NCI-H2029 treated with DMSO at 0.1 percent for 48 hours (cell line): ENCODE data around the gene CCDC85B.

ENCODE experiments used
- DNase-seq: peaks from one replicate; lab custom pipeline; 2025; lab: John Stamatoyannopoulos, UW

The CCDC85B gene

DNA sequence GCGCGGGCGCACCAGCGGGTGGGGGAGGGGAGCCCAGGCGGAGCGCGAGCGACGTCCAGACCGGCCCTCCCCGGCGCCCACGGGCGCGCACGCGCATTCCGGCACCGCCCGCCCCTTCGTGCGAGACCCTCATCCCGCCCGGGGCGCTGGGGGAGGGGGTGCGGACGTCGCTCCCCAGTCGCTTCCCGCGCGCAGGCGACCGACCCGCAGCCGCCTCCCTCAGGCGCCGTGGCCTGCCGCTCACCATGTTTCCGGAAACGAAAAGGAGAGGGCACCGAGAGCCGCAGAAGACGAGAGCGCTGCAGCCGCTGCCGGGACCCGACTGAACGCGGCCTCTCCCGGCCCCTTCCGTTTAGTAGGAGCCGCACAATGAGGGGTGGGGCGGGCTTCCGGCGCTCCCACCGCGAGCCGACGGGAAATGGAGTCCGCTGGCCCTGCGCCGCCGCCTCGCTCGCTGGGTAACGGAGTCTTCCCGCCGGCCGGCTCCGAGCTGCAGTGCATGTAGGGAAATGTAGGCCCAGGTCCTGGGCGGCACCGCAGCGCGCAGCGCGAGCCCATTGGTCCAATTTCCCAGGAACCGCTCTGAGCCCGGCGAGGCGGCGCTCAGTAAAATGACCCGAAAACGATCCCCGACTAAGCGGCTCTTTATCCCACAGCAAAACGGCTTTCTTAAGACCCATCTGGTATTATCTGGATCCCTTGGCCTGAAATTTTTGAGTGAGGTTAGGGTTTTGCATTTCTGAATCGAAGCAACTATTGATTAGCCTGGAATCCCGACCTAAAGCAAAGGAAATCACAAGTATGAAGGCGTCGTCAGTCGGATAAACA, 32.4 kb upstream of the CCDC85B start, which contains the start of gene CFL1:
TSS of gene CFL1 (minus strand) at position 328 of the 828 bp plus-strand sequence. CDS start at position 247, 81 bp downstream.
- peak; percentile 95 for DNase-seq

GRCh38 chr11:65858681-65859087, 31.8 kb upstream of the CCDC85B start:
- DNase-seq, result no peak

- DNase-seq, result peak; percentile 89
These were observed 31.2 kb upstream of the CCDC85B start for GRCh38 chr11:65859095-65859811.

DNA sequence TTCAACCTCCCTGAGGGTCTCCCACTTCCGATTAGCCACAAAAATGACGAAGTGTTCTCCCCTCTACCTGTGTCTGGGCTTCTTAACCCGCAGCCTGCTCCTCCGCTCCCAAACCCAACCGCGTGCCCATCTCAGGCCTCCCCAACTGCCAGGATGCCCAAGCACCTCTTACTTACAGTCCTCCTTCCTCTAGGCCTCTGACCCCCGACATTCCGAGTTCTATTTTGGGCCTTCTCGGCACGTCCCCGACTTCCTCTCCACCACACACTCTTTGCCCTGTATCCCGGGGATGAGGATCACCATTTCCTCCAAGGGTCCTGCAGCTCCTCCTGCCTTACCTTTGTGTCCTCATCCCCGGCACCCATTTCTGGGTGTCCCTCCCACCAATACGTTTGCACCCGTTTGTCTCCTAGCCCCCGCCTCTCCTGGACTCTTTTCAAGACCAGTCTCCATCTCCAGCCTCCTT, 30.6 kb upstream of the CCDC85B start:
- no peak for DNase-seq

DNA sequence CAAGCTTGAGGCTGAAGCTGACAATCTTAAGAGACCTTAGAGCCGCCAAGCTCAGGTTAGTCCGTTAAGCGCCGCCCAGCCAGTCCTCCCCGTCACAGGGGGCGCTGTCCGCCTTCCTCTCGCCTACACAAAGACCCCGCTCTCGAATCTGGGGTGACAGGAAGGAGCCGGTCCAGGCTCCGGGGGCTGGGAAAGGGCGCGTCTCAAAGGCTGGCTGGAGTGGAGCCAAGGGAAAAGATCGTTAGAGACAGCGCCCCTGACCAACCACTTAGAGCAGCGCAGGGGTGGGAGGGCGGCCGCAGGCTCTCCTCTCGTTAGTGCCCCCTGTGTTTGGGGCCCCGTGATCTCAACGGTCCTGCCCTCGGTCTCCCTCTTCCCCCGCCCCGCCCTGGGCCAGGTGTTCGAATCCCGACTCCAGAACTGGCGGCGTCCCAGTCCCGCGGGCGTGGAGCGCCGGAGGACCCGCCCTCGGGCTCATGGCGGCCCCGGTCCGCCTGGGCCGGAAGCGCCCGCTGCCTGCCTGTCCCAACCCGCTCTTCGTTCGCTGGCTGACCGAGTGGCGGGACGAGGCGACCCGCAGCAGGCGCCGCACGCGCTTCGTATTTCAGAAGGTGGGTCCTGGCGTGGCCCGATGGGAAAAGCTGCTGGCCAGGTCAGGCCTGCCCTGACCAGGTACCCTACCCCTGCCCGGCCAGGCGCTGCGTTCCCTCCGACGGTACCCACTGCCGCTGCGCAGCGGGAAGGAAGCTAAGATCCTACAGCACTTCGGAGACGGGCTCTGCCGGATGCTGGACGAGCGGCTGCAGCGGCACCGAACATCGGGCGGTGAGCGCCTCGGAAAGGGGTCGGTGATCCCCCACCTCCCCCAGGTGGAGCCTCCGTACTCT, 30.0 kb upstream of the CCDC85B start, which contains the start of gene MUS81:
TSS of gene MUS81 (plus strand) at position 156 of the 887 bp plus-strand sequence. CDS start at position 477, 321 bp downstream.
- DNase-seq, result peak; percentile 91

DNA sequence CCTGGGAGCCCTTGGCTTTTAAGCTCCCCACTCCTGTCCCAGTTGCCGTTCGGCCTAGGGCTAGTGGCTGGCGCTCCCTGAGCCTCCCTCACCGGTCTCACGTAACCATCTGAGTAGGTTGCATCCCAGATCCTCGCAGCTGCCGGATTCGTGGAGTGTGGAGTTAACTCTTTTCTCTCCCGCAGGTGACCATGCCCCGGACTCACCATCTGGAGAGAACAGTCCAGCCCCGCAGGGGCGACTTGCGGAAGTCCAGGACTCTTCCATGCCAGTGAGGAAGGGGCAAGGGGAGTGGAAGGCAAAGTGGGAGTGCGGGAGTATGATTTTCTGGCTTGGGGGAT, 29.3 kb upstream of the CCDC85B start:
- DNase-seq, result no peak

DNA sequence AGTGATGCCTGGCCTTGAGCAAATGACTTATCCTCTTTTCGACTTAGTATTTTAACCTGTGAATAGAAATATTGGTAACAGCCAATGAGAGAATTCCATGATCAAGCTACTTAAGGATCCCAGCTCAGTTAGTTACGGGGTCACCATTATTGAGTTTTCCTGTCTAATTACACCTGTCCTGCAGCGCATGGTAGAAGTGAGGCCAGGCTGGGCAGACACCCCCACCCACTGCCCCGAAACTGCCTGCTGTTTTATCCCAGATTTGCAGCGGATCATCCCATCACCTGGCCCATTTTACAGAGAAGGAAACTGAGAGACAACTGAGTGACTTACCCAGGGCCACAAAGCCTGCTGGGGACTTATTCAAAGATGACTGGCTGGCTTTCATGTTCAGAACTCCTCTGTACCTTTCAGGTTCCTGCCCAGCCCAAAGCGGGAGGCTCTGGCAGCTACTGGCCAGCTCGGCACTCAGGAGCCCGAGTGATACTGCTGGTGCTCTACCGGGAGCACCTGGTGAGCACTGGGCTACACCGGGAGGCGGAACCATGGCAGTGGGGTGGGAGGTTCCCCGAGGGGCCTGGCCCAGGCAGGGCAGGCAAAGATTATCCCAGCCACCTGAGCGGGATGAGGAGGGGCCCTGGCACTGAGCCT, 28.8 kb upstream of the CCDC85B start:
- DNase-seq, result no peak

- no peak for DNase-seq
These were observed 28.2 kb upstream of the CCDC85B start for GRCh38 chr11:65862191-65862735.

GRCh38 chr11:65862941-65863888, 27.3 kb upstream of the CCDC85B start:
- DNase-seq, result no peak

DNA sequence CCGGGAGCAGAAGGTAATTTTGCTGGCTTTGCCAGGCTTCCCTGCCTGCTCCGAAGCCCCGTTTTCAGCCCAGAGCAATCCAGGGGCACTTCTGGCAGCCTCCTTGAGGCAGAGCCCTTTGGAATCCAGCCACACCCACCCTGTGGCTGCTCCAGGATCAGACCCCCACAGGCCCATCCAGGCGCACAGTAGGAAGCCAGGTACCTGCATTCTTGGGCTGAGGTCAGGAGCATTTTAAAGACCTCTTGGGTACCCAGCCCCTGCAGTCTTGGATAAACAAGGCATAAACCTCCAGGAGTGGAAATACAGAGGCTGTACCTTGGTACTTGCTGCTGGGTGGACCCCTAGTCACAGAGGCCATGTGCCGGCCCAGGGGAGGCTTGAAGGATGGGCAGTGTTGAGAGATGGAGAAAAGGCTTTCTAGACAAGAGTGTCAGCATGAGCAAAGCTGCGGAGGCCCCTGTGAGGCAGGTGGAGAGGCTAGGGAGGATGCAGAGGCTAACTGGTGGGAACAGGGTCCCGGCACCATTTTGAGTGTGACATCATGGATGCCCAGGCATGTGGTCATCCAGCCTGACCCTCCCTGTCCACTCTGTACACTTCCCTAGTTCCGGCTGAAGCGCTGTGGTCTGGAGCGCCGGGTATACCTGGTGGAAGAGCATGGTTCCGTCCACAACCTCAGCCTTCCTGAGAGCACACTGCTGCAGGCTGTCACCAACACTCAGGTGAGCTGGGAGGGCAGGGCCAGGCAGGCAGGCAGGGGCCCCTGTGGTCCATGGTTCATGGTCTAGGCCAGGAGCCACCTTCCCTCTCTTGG, 26.4 kb upstream of the CCDC85B start:
- DNase-seq, result no peak

DNA sequence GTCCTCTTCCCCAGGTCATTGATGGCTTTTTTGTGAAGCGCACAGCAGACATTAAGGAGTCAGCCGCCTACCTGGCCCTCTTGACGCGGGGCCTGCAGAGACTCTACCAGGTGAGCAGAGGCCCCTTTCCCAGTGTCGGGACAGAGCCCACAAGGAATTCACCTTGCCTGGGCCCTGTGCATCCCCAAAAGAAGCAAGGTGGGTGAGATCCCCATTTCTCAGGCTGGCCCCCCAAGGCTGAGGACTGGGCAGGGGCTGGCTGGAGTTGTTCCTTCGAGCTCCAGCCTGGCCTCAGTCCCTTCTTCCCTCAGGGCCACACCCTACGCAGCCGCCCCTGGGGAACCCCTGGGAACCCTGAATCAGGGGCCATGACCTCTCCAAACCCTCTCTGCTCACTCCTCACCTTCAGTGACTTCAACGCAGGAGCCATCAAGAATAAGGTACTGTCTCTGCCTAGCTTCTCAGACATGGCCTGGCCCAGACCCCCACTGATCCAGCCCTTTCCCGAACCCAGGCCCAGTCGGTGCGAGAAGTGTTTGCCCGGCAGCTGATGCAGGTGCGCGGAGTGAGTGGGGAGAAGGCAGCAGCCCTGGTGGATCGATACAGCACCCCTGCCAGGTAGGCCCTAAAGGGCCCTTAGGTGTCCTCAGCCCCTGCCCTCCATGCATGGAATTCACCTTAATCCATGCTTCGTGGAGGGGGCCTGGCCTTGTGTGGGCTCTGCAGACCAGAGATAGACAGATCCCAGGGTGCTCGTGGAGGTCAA, 25.6 kb upstream of the CCDC85B start:
- DNase-seq, result no peak

GRCh38 chr11:65865550-65866172, 24.8 kb upstream of the CCDC85B start:
- no peak for DNase-seq

GRCh38 chr11:65866509-65867283, 23.8 kb upstream of the CCDC85B start:
- DNase-seq, result no peak

- DNase-seq, result no peak
These were observed 23.0 kb upstream of the CCDC85B start for GRCh38 chr11:65867284-65868071.

DNA sequence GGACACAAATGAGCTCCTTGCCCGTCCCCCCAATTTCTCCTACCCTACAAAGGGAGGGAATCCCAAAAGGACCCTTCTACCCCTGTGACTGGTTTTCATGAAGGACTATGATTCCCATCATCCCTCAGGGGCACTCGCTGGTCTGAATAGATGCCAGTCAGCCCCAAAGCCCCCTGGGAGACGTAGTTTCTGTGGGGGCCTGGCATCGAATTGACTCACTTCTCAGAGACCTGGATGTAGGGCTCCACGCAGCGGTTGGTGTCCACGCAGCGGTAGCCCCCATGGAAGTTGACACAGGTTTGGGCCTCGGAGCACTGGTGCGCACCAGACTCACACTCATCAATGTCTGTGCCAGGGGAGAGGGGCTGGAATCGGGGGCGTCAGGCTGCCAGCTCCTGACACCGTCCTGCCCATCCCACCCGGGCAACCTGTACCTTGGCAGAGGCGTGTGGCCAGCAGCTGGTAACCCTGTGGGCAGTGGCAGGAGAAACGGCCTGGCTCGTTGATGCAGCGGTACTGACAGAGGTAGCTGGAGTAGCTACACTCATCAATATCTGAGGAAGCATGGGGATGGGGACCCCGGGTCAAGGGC, 22.3 kb upstream of the CCDC85B start:
- no peak for DNase-seq

DNA sequence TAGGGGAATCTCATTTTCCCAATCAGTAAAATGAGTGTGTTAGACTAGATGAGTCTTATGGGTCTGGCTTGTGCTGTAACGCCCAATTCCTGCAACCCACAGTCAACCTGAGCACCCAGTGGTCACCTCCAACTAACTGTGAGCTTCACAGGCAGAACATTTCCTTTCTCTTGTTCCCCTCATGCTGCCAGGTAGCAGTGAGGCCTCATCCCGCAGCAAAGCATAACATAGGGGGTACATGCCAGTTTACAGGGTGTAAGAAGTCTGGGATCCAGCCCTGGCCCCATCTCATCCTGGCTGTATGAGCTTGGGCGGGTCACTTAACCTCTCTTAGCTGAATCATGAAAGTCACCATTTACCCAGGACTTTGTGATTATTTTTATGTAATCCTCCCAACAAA, 21.6 kb upstream of the CCDC85B start:
- no peak for DNase-seq
